HepG2 (cell line): Measurements from ENCODE around the gene MAT2A. TPM values are rescaled to one million over a fixed set of nuclear protein-coding genes. Genes with fewer than 3 reads are reported as not detected.

ENCODE experiments used
- ADNP ChIP-seq: sonication (generic); formaldehyde crosslinking; IDR thresholded peaks from 2 replicates; pipeline ENCODE4 v1.4.0; 2020; ENCODE audit warnings: missing genetic modification reagents
- ETV5 ChIP-seq: IDR thresholded peaks from 2 replicates; pipeline ENCODE4 v1.6.1; 2018; ENCODE audit warnings: missing biosample characterization, missing genetic modification reagents, inconsistent platforms, borderline replicate concordance
- FOXK1 ChIP-seq: sonication (generic); formaldehyde crosslinking; IDR thresholded peaks from 2 replicates; pipeline ENCODE4 v1.4.0; 2020; ENCODE audit warnings: low read depth, missing genetic modification reagents, borderline replicate concordance
- FOXO1 ChIP-seq: sonication (generic); formaldehyde crosslinking; IDR thresholded peaks from 2 replicates; pipeline ENCODE4 v1.4.0; 2020; ENCODE audit warnings: missing genetic modification reagents
- HDAC6 ChIP-seq: fragments of 200-600 bp; sonication (generic); IDR thresholded peaks from 2 replicates; pipeline ENCODE4 v1.7.0; 2017; ENCODE audit warnings: mild to moderate bottlenecking, antibody characterized with exemption, low read length, low read depth
- IKZF1 ChIP-seq: fragments of 450-650 bp; IDR thresholded peaks from 2 replicates; pipeline ENCODE4 v1.7.1; 2016
- JUN ChIP-seq: sonication (generic); formaldehyde crosslinking; IDR thresholded peaks from 2 replicates; pipeline ENCODE4 v1.4.0; 2020; ENCODE audit warnings: mild to moderate bottlenecking, missing genetic modification reagents
- KDM4B ChIP-seq: sonication (generic); formaldehyde crosslinking; IDR thresholded peaks from 2 replicates; pipeline ENCODE4 v1.4.0; 2020; ENCODE audit warnings: missing genetic modification reagents
- TFDP2 ChIP-seq: sonication (generic); formaldehyde crosslinking; IDR thresholded peaks from 2 replicates; pipeline ENCODE4 v1.4.0; 2020; ENCODE audit warnings: missing genetic modification reagents
- ZBTB21 ChIP-seq: sonication (generic); formaldehyde crosslinking; IDR thresholded peaks from 2 replicates; pipeline ENCODE4 v1.4.0; 2020; ENCODE audit warnings: missing genetic modification reagents
- ZBTB26 ChIP-seq: IDR thresholded peaks from 2 replicates; pipeline ENCODE4 v1.6.1; 2016; ENCODE audit warnings: missing compliant biosample characterization, missing genetic modification reagents, borderline replicate concordance
- ZMYM3 ChIP-seq: sonication (generic); formaldehyde crosslinking; IDR thresholded peaks from 2 replicates; pipeline ENCODE4 v1.5.1; 2020; ENCODE audit warnings: mild to moderate bottlenecking, missing genetic modification reagents
- ZNF558 ChIP-seq: sonication (generic); formaldehyde crosslinking; IDR thresholded peaks from 2 replicates; pipeline ENCODE4 v1.9.0; 2022; ENCODE audit warnings: mild to moderate bottlenecking, missing genetic modification reagents, borderline replicate concordance
- ZNF772 ChIP-seq: sonication (generic); formaldehyde crosslinking; IDR thresholded peaks from 2 replicates; pipeline ENCODE4 v1.5.0; 2020; ENCODE audit warnings: mild to moderate bottlenecking, missing genetic modification reagents
- ZNF891 ChIP-seq: sonication (generic); formaldehyde crosslinking; IDR thresholded peaks from 2 replicates; pipeline ENCODE4 v1.5.0; 2020; ENCODE audit warnings: mild to moderate bottlenecking, missing genetic modification reagents
- polyA plus RNA-seq, 8 experiments: library from polyadenylated mRNA; depleted of rRNA in 3 of 8; stranded (reverse) in 7 of 8; unstranded in 1 of 8; fragments of >200 nt; fragmentation: Illumina TruSeq in 4 of 8; extraction: Trizol in 4 of 8; gene quantifications; 2 replicates each; pipeline versions ENCODE4 v1.2.1 to v1.2.3, GENCODE V29; 2011 to 2016; ENCODE audit warnings: low read depth in 4 of 8, missing spikeins in 1 of 8, mixed read lengths in 1 of 8; ENCODE audit not compliant: insufficient read depth in 1 of 8
- total RNA-seq, 5 experiments: library from RNA; depleted of rRNA; stranded (reverse); fragments of >200 nt; fragmentation: Illumina TruSeq; extraction: Trizol; gene quantifications; 2 replicates each; pipeline ENCODE4 v1.2.3, GENCODE V29; 2016; ENCODE audit warnings: low read depth in 1 of 5
- TF ChIP-seq, protein P1 (sequence below): sonication (generic); formaldehyde crosslinking; IDR thresholded peaks from 2 replicates; pipeline ENCODE4 v1.4.0; 2020; ENCODE audit warnings: missing genetic modification reagents
- TF ChIP-seq, protein P2 (sequence below): sonication (generic); formaldehyde crosslinking; IDR thresholded peaks from 2 replicates; pipeline ENCODE4 v1.9.0; 2021; ENCODE audit warnings: mild to moderate bottlenecking, missing genetic modification reagents

The MAT2A gene
- total and polyA plus RNA-seq, 2 of the 13 experiments (the other 11 are each of a cell fraction or from before 2014, with no cell fraction given): 155 to 331 TPM

- TF ChIP-seq TFDP2: peak; percentile 62; the same call in 1 of the 2 replicates
- TF ChIP-seq, protein P1, sequence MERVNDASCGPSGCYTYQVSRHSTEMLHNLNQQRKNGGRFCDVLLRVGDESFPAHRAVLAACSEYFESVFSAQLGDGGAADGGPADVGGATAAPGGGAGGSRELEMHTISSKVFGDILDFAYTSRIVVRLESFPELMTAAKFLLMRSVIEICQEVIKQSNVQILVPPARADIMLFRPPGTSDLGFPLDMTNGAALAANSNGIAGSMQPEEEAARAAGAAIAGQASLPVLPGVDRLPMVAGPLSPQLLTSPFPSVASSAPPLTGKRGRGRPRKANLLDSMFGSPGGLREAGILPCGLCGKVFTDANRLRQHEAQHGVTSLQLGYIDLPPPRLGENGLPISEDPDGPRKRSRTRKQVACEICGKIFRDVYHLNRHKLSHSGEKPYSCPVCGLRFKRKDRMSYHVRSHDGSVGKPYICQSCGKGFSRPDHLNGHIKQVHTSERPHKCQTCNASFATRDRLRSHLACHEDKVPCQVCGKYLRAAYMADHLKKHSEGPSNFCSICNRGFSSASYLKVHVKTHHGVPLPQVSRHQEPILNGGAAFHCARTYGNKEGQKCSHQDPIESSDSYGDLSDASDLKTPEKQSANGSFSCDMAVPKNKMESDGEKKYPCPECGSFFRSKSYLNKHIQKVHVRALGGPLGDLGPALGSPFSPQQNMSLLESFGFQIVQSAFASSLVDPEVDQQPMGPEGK: peak; percentile 79
- peak; percentile 67; the same call in 1 of the 2 replicates for TF ChIP-seq ZNF558 (CRISPR knock-in tag)
- TF ChIP-seq FOXK1 (CRISPR knock-in tag): no peak; the same call in 1 of the 2 replicates
- TF ChIP-seq, protein P2, sequence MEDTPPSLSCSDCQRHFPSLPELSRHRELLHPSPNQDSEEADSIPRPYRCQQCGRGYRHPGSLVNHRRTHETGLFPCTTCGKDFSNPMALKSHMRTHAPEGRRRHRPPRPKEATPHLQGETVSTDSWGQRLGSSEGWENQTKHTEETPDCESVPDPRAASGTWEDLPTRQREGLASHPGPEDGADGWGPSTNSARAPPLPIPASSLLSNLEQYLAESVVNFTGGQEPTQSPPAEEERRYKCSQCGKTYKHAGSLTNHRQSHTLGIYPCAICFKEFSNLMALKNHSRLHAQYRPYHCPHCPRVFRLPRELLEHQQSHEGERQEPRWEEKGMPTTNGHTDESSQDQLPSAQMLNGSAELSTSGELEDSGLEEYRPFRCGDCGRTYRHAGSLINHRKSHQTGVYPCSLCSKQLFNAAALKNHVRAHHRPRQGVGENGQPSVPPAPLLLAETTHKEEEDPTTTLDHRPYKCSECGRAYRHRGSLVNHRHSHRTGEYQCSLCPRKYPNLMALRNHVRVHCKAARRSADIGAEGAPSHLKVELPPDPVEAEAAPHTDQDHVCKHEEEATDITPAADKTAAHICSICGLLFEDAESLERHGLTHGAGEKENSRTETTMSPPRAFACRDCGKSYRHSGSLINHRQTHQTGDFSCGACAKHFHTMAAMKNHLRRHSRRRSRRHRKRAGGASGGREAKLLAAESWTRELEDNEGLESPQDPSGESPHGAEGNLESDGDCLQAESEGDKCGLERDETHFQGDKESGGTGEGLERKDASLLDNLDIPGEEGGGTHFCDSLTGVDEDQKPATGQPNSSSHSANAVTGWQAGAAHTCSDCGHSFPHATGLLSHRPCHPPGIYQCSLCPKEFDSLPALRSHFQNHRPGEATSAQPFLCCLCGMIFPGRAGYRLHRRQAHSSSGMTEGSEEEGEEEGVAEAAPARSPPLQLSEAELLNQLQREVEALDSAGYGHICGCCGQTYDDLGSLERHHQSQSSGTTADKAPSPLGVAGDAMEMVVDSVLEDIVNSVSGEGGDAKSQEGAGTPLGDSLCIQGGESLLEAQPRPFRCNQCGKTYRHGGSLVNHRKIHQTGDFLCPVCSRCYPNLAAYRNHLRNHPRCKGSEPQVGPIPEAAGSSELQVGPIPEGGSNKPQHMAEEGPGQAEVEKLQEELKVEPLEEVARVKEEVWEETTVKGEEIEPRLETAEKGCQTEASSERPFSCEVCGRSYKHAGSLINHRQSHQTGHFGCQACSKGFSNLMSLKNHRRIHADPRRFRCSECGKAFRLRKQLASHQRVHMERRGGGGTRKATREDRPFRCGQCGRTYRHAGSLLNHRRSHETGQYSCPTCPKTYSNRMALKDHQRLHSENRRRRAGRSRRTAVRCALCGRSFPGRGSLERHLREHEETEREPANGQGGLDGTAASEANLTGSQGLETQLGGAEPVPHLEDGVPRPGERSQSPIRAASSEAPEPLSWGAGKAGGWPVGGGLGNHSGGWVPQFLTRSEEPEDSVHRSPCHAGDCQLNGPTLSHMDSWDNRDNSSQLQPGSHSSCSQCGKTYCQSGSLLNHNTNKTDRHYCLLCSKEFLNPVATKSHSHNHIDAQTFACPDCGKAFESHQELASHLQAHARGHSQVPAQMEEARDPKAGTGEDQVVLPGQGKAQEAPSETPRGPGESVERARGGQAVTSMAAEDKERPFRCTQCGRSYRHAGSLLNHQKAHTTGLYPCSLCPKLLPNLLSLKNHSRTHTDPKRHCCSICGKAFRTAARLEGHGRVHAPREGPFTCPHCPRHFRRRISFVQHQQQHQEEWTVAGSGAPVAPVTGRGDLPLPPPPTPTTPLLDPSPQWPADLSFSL (CRISPR knock-in tag): no peak; the same call in 1 of the 2 replicates
- no peak for TF ChIP-seq JUN
- TF ChIP-seq ADNP (CRISPR knock-in tag): no peak
- no peak; the same call in 1 of the 2 replicates for TF ChIP-seq FOXO1 (CRISPR knock-in tag)
- TF ChIP-seq IKZF1: no peak
- TF ChIP-seq ZMYM3 (CRISPR knock-in tag): 0 out of 2 replicates have a peak, but pooled peaks have one; percentile 7
- TF ChIP-seq ZNF891 (CRISPR knock-in tag): no peak
- TF ChIP-seq HDAC6: no peak; the same call in 1 of the 2 replicates
- peak; percentile 87 for TF ChIP-seq ZBTB26 (CRISPR knock-in tag)
- TF ChIP-seq ZBTB21 (CRISPR knock-in tag): no peak
- peak; percentile 51 for TF ChIP-seq ETV5 (CRISPR knock-in tag)
- TF ChIP-seq KDM4B: peak; percentile 85; the same call in 1 of the 2 replicates
- peak; percentile 92 for TF ChIP-seq ZNF772 (CRISPR knock-in tag)
Observed at GRCh38 chr2:85539361-85540132, 579 bp downstream of the MAT2A start (continued).
